Fibroblast of mammary gland (primary cell): ENCODE results near the gene BTBD2.

Experiments used
- DNase-seq: peaks from one replicate; pipeline ENCODE4 v3.0.0-alpha.2; 2010; ENCODE audit warnings: low read depth
- H3K4me3 ChIP-seq: 2 replicates; pipeline ENCODE4 v1.5.1; 2011; ENCODE audit warnings: low read depth, mild to moderate bottlenecking, low read length, moderate library complexity; ENCODE audit not compliant: control insufficient read depth
- CTCF ChIP-seq: conservative IDR thresholded peaks from 2 replicates; pipeline ENCODE4 v1.5.1; 2011; ENCODE audit warnings: low read depth, low read length, inconsistent platforms; ENCODE audit not compliant: control insufficient read depth, insufficient read depth

BTBD2 gene

GRCh38 chr19:2050991-2051772 is 35.7 kb upstream of the BTBD2 start, which contains the start of gene MKNK2:
MKNK2 (minus strand) TSS chr19:2051244; CDS start chr19:2050851, 393 bp downstream.
- TF ChIP-seq CTCF: no peak
- peak within 1 kb of the TSS; percentile 78 for H3K4me3 ChIP-seq
- peak; percentile 77 for DNase-seq

DNA sequence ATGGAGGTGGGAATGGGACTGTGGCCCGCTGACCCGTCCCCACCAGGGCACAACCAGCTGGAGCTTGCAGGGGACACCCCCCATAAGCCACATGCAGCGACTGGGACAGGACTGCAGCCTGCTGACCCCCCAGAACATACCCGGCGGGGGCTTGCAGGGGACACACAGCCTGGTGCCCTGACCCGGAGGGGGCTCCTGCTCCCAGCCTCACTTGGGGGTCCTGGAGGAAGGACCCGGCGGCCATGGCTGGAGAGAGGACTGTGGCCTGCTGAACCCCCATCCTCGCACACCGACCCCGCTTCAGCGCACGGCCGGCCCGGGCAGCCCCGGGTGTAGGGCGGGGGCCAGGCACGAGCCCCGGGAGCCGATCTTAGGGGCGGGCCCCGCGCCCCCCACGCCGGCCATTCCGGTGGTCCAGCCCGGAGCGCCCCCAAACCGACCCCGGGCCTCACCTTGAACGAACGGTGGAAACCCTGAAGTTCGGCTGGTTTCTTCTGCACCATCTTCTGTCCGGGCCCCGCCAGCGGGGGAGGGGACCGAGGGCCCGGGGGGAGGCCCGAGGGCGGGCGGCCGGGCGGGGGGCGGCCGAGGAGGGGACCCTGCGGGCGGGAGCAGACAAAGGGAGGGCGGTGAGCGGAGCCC is 35.0 kb upstream of the BTBD2 start:
- peak overlapping the region; percentile 78 for H3K4me3 ChIP-seq
- no peak for TF ChIP-seq CTCF
- DNase-seq: no peak

GRCh38 chr19:2049741-2050348 is 34.3 kb upstream of the BTBD2 start:
- H3K4me3 ChIP-seq: peak overlapping the region; percentile 78
- no peak for TF ChIP-seq CTCF
- peak; percentile 67 for DNase-seq

DNA sequence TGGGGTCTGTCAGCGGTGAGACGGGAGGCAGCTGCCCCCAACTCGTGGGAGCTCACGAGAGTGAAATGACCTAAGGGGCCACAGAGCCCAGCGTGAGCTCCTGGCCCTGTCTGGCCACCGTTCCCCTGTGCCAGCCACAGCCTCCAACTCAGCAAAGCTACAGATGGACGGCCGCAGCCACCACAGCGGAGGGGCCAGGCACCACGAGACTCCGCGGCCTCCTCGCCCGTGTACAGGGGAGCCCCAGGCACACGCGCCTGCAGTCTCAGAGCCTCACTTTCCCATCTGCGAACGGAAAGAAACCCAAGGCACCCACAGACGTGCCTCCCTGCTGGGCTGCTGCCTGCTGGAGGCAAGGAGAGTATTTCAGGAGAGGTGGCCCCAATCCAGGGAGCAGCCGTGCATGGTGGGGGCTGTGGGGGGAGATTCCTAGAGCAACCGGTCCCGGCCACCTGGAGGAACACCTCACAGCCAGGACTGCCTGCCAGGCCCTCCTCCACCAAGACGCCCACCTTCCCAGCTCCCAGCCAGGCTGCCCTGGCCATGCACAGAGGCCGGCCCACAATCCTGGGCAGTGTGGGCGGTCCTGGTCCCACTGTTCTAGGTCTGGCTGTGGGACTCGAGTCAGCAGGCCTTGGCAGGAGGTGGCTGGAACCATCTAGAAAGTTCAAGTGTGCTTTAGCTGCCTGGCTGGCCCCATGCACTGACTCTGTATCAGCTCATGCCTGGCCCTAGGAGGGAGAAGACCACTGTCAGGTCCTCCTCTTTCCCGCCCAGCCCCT is 33.6 kb upstream of the BTBD2 start:
- DNase-seq: no peak
- no peak for TF ChIP-seq CTCF
- H3K4me3 ChIP-seq: peak overlapping the region; percentile 78

DNA sequence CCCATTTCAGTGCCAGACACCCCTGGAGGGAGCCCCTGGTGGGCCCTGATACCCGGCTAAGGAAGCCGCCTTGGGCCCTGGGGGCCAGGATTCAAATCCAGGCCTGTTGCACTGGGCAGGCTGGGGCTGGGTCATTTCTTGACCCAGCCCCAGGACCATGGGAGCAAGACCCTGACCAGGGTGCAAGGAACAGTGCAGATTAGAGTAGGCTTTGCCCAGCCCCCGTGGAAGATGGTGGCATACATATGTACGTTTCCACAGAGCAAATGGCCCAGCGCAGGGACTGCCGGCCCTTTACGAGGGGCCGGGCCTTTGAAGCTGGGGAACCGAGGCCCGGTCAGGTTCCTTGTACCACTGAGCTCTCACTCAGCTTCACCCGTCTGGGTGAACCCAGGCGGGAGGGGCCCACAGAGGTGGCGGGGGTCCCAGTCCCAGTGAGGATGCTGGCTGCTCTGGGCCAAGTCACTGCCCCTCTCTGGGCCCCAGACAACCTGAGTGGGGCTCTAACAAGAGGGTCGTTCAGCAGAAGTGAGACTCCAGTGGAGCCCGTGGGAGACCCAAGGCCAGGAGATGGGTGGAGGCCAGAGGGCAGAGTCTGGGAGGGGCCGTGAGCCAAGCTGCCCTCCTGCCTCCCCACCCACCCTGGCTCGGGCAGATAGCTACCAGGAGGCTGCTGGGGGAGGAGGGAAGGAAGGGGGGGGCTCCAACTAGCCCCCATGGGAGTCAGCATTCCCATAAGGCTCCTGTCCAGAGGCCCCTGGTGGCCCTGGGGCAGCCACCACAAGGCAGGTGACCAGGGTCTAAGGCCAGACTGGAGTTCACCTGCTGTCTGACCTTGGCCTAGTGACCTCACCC is 32.8 kb upstream of the BTBD2 start:
- no peak overlapping the region for H3K4me3 ChIP-seq
- TF ChIP-seq CTCF: no peak
- DNase-seq: no peak
